Amygdala (tissue), 56 donors: ENCODE results near the gene ALDH1L1.

Source experiments
- DNase-seq, 56 donors: peaks; one replicate each; lab custom pipeline; 2025; lab: John Stamatoyannopoulos, UW

Gene ALDH1L1

DNA sequence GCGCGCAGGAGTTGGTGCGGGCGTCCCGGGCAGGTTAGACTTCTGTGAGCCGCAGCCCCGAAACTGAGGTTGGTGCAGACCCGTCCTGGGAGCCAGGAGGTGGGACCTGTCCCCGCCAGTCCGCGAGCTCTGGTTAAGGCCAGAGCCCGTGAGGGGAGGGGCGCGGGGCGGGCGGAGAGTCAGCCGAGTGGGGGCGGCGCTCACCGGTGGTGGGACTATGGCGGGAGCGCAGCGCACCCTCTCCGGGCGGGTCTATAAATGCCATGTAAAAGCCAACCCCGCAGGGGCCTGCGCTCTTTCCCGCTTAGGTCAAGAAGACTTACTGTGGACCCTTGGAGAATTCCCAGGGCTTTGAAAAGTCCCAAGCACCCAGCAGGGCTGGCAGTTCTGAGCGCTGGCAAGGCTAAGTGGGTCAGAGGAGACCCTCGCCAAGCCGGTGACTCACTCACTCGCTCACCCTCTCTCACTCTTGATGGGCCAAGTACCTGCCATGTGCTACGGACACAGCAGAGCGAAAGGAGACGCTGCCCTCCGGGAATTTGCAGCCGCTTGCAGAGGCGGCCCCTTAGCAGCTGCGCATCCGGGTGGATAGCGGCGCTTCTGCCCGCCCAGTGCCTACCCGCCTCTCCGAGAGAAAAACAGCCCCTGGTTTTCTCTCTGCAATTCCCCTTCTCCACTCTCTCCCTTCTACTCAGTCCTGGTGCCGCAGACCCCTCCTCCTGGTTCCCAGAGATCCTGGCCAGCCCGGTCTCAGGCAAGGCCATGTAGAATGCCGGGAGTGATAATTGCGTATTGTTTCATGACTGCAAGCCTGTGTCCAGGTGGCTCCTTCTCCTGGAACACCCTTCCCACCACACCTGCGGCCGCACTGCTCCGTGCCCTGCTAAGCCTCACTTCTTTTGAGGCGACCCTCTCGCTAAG lies at the start of gene ALDH1L1:
TSS of gene ALDH1L1 (minus strand) at position 110 of the 921 bp plus-strand sequence. CDS start 19,607 bp downstream, outside the sequence.
- DNase-seq = peak in 51 of 56 donors; percentile 34 to 93 (median 74)

DNA sequence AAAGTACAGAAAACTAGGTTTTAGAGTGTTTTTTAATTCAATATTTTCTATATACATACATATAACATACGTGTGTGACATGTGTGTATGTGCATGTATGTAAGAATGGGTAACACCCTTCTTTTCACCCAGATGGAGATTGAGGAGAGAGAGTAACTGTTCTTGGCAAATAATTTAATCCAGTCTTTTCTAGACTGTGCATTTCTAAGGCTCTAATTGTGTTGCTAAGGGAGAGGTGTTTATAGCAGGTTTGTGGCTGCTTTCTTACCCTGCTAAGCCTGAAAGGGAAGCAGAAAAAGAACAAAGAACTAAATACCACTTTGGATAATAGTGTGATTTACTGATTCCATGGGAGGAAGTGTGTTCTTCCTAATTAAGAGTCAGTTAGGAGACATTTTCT lies 46.0 kb upstream of the ALDH1L1 start:
- DNase-seq = peak in 1 of 56 donors; percentile 6

DNA sequence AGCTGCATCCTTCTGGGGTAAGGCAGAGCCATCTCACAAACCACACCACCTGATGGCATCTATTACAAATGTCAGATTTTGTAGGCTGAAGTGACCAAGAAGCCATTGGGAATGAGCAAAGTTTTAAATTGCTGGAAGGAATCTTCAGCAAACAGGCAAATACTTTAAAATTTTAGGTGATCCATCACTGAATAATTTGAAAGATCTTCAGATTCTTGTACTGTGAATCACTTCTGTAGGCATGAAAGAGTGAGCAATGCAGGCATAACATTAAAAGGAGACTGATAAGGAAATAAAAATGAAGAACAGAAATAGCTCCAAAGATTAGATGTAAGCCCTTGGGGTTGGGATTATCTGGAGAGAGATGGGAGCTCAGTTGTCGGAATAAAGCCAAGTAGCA lies 36.0 kb upstream of the ALDH1L1 start:
- no peak for DNase-seq

DNA sequence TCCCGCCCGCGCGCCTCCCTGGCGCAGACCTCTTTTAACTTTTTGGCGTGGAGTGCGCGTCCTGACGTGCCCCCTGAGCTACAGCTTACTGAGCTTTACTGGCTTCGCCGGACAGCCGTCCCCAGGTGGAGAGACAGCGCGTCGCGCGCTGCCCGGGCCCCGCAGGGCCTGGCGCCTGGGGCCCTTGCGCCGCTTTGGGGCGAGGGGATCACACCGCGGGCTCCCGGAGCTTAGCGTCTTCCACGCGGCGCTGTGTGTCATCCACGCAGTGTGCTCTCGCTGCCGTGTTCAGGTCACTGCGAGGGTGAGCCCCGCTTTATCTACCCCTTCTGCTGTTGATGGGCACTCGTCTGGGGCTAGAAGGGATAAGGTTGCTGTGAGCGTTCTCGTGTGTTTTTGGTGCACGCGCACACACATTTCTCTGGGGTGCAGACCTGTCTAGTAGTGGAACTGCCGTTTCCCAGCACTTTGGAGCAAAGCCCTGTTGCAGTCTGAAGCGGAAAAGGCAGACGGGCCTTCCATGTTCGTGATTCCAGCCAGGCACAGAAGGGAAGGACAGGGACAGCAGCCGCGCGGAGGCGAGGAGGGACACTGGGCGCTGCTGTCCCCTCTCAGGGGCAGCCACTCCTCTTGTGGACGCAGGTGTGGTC lies 33.1 kb upstream of the ALDH1L1 start:
- no peak for DNase-seq

DNA sequence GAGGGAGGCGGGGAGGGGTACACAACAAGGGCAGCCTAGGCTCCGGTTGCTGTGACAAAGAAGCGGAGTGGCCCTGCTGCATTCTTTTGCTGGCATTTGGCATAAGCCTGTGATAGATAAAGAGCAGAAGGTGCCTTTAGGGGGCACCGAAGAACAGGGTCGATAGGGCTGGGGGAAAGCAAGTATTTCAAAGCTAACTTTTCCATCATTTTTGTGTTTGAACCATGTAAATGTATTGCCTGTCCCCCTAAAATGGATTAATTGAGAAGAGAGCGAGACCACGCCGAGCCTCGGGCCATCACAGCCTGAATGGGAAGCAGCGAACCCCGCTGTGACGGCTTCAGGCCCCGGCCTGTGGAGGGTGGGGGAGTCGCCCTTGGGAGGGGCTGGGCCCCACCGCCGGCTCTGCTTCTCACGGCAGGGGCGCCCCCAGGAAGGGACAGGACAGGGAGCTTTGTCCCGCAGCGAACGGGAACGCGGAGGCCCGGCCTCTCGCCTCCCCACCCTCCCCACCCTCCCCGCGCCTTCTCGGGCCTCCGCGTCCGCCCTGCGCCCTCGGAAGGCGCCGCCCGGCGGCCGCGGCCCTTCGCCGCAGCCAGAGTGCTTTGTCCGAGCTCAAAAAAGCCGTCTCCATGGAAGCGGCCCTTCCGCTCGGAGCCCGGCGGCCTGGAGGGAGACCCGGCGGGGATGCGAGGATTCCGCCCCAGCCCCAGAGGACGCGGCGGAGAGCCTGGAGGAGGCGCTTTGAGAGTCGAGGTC lies 32.4 kb upstream of the ALDH1L1 start:
- DNase-seq = peak in 17 of 56 donors; percentile 7 to 47 (median 24)

DNA sequence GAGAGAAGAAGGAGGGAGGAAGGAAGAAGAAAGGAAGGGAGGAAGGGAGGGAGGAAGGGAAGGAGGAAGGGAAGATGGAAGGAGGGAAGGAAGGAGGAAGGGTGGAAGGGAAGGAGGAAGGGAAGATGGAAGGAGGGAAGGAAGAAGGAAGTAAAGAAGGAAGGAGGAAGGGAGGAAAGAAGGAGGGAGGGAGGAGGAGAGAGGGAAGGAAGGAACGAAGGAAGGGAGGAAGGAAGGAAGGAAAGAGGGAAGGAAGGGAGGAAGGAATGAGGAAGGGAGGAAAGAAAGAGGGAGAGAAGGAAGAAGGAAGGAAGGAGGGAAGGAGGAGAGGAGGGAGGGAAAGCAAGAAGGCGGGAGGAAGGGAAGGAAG lies 31.8 kb upstream of the ALDH1L1 start:
- DNase-seq = no peak

DNA sequence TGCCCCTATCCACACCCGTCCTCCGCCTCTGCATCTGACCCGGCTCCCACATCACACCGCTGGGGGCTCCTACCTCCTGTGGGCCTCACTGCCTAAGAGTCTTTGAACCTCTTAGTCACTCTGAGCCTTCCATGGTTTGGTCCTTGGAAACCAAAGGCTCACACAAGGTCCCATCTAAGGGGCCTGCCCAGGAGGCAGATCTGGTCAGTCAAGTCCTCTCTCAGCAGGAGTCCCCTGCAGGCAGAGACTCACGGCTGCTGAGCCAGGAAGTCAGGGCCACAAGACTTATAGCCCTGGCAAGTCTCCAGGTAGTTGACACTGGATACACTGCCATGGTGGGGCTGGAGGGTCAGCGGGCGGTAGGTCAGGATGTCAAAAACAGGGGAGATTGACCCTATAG lies 31.2 kb upstream of the ALDH1L1 start:
- DNase-seq = no peak

DNA sequence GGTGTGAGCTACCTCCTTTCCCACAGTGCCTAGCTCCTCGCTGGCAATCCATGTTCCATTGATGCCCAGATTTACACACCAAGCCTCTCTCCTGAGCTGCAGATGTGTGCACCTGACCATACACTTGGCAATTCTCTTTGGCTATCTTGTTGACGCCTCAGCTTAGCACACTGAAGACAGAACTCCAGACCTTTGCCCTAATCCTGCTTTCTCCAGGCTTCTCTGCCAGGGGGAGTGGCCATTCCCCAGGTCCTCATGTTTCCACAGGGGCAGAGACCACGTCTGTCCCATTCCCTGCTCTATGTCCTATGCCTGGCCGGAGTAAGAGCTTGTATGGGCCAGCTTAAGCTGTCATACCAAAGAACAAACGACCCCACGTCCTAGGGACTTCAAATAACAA lies 30.2 kb upstream of the ALDH1L1 start:
- no peak for DNase-seq

DNA sequence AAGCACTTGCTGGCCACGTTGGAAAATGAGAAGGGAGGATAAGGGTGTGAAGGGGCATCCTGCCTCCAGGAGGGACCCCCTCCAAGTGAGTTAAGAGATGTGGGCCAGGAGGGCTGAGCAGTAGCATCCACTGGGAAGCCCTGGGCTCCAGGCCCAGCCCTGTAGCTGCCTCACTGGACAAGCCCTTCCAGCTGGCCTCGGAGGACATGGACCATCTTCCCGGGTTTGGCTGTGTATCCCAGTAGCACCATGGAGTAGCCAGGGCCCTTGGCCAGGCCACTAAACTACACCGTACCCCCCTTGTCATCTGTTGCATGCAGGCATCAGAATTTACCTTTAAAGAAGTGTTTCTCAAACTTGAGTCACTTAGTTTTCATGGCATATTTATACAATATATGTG lies 29.4 kb upstream of the ALDH1L1 start:
- DNase-seq = no peak

DNA sequence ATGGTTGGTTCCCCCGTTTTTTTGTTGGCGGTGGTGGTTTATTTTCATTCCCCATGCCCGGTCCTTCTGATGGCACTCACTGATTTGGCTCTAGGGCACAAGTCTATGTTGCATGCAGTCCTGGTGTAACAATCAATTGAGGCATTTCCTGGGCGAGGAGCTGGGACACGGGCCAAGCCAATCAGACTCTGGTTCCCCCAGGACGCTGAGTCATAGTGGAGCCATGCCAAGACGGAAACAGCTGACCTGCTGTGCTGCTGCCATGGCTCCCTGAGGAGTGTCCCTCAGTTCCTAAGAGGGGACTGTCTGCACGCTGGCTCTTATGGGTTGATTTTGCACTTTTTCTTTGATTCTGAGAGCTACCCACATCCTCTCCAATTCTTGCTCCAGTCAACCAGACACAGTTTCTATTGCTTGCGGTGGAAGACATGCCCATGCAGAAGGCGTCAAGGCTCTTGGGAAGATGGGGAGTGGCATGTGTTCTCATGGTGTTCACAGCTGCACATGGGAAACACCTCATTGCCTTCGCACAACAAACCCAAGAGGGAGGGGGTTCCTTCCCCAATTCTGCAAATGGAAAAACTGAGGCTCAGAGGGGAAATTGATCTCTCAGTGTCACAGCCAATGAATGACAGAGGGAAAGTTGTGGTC lies 28.3 kb upstream of the ALDH1L1 start:
- DNase-seq = peak in 28 of 56 donors; percentile 5 to 71 (median 37)

DNA sequence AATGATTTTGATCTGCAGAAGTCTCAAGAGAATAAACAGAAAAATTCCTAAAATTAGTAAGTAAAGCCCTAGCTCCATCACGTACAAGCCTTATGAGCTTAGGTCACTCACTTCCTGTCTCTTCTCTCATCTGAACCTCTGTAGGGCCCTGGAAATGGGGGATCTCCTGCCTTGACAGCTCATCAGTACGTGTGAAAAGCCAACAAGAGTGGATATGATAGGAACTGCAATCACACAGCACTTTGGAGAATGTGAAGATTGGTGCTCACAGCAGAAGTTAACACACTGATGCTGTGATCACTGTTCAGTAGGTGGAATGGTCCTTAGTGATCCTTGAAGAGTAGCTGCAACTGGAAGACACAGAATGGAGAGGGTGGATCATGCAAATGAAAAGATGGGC lies 27.8 kb upstream of the ALDH1L1 start:
- no peak for DNase-seq

DNA sequence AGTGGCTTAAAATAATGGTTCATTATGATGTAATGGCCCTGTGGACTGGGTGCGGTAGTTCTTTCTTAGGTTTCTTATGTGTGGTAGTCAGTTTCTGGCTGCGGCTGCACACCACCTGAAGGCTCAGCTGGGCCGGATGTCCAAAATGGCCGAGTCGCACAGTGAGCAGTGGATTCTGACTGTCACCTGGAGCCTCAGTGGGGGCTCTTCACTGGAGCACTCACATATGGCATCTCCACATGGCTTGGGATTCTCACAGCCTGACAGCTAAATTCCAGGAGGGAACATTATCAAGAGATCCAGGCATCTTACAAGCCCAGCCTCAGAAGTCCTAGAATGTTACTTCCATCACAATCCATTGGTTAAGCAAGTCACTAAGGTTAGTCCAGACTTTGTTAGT lies 26.8 kb upstream of the ALDH1L1 start:
- no peak for DNase-seq

DNA sequence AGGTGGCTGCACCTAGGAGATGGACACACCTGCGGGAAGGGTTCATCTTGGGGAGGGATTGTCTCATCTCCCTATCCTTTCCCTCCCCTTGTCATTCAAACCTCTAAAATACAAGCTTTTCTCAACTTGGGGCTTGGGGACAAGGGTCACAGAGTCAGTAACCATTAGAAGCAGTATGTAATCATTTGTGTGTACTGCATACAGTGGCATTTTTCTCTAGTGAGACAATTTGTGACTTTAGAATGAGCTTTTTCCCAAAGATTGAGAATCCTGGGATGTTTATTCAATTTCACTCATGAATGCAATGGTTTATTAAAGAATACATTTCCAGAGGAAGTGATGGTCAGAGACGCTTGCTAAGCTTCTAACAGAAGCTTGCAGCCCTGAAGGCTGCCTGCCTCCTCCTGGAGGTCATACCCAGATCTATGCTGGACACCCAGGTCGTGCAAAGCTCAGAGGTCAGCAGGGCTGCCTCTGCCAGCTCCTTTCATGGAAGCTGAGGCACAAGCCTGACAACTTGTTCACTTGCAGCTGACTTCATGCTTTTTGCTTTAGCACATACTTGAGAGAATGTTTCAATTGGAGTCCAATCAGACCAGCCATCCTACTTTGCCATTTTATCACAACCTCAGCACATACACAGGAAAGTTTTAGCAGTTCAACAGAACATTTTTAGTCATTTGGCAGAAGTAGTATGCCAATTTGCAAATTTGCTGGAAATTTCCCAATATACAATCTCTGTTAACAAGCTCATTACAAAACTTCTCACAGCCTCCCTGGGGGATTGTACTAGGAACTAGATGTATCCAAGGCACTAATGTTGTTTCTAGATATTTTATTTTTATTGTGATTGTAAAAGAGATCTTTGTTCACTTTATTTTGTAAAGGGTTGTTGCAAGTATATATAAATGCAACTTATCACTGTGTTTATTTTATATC lies 25.6 kb upstream of the ALDH1L1 start:
- DNase-seq = no peak

DNA sequence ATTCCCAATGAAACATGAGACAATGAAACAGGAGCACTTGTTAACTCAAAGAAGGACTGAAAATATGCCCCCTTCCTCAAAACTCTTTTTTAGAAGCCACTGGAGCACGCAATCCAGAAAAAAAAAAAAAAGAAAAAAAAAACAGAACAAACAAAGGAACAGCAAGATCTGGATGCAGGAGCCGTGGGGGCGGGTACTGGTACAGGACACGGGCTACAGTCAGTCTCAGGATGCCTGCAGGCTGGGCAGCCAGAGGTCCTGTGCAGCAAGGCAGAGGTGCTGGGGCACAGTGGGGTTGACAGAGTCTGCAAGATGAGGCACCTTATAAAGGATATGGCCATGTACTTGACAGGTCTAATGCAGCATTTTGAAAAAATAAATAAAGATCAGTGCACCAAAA lies 22.3 kb upstream of the ALDH1L1 start:
- no peak for DNase-seq

DNA sequence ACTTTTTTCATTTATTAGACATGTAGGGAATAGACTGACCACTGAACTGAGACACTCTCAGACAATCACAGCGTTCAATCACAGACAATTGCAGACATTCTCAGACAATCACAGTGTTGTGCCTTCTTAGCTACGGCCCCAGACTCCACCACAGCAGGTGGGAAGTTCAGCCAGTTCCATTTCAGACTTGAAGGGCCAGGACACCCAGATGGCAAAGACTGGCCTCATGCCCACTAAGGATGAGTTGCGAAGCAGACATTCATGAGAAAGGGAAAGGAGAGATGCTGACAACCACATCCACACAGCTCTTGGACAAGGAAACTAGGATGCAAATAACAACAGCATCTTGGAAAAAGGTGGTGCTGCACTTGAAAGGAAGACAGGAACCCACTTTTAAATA lies 21.9 kb upstream of the ALDH1L1 start:
- DNase-seq = peak in 1 of 56 donors; percentile 15

DNA sequence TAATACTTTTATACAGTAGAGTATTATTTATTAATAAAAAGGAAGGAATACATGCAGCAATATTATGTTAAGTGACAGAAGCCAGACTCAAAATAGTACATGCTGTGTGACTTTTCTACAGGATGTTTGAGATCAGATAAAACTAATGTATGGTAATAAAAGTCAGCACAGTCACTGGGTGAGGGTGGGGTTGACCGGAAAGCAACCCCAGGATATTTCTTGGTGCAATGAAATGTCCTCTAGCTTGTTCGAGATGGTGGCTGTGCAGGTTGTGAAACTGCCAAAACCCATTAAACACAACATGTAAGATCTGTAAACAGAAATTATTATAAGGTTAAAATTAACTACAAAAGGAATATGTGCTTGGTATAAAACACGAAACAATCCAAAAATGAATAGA lies 20.8 kb upstream of the ALDH1L1 start:
- no peak for DNase-seq

DNA sequence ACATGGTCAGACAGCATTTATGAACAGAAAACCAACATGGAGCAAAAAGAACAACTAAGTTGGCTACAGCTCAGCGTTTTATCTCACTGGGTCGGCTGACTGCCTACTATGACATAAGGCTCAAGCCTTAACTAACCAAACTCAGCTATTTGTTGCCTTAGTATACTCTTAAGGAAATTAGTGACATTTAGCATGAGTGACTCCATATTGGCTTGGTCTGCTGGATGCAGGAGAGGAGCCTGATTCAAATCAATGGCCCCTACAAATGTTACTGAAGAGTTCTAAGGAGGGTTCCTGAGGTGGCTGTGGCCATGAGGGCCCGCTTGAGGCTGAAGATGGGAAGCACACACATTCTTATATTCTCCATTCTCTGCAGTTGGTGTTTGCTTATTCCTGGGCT lies 20.1 kb upstream of the ALDH1L1 start:
- DNase-seq = no peak

DNA sequence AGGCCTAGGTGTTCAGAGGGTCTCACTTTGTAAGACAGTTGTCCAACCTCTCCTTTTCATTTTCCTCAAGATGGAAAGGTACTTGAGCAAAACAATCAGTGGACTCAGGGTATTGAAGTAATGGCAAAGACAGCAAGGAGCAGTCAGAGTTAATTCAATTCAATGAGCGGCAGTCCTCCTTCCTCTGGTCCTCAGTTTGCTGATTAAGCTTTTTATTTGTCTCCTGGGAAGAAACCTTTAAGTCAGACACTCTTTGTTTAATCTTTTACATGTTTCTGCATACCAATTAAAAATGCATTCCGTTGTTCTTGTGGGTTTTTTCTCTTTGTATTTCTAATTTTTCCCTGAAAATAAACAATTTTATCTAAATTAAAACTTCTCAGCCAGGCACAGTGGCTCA lies 18.9 kb upstream of the ALDH1L1 start:
- DNase-seq = no peak

DNA sequence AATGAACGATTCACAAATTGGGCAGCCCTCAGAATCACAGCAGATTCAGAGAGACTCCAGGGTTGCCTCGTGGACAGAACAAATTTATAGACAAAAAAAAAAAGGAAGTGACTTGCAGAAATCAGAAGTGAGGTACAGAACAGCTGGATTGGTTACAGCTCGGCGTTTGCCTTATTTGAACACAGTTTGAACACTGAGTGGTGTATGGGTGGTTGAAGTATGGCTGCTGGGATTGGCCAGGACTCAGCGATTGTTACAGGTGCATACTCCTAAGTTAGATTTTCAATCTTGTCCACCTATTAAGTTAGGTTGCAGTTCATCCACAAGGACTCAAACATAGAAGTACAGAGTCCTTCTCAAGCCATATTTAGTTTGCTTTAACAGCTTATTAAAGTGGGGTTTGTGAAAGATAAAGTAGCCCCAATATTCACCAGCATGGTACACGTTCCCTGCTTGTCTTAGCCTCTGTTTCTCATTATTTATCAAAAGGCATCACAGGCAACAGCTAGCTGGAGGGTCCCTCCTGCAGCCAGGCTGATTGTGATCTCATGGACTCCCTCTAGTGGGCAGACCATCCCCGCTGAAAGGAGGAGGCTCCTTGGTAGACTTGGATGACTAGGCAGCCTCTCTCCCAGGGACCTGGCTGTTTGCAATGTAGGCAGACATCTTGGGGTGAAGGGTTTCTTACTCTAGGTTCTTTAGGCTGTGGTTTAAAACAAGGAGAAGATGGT lies 17.6 kb upstream of the ALDH1L1 start:
- peak in 25 of 56 donors; percentile 7 to 70 (median 32) for DNase-seq
